HG03175 (cell line): Measurements from ENCODE around the gene GPT2.

Source experiments
- ATAC-seq: cut with Tn5 transposase; IDR thresholded peaks from one replicate; pipeline ENCODE4 v1.9.1; 2021; ENCODE audit warnings: mild to moderate bottlenecking, moderate library complexity; ENCODE audit not compliant: unreplicated experiment

The GPT2 gene

GRCh38 chr16:46895399-46896313 is 11.5 kb downstream of the GPT2 start:
- no peak for ATAC-seq

GRCh38 chr16:46896314-46896968 is 12.3 kb downstream of the GPT2 start:
- no peak for ATAC-seq

GRCh38 chr16:46897471-46897870 is 13.3 kb downstream of the GPT2 start:
- ATAC-seq: no peak

- ATAC-seq: no peak
Measured at GRCh38 chr16:46898006-46898405, 13.8 kb downstream of the GPT2 start.

- ATAC-seq: no peak
Measured at GRCh38 chr16:46899443-46900143, 15.4 kb downstream of the GPT2 start.

GRCh38 chr16:46900455-46901235 is 16.5 kb downstream of the GPT2 start:
- ATAC-seq: no peak

GRCh38 chr16:46901709-46902108 is 17.5 kb downstream of the GPT2 start:
- ATAC-seq: no peak

- ATAC-seq: no peak
Measured at GRCh38 chr16:46903255-46903905, 19.2 kb downstream of the GPT2 start.

GRCh38 chr16:46904471-46904870 is 20.3 kb downstream of the GPT2 start:
- ATAC-seq: no peak

GRCh38 chr16:46906360-46907060 is 22.3 kb downstream of the GPT2 start:
- ATAC-seq: no peak

- ATAC-seq: no peak
Measured at GRCh38 chr16:46907061-46907774, 23.1 kb downstream of the GPT2 start.

- no peak for ATAC-seq
Measured at GRCh38 chr16:46908540-46909372, 24.6 kb downstream of the GPT2 start.

GRCh38 chr16:46911038-46911437 is 26.9 kb downstream of the GPT2 start:
- peak; percentile 62 for ATAC-seq

GRCh38 chr16:46911650-46912049 is 27.5 kb downstream of the GPT2 start:
- no peak for ATAC-seq

- ATAC-seq: no peak
Measured at GRCh38 chr16:46914556-46915201, 30.5 kb downstream of the GPT2 start.

GRCh38 chr16:46915483-46916025 is 31.4 kb downstream of the GPT2 start:
- ATAC-seq: no peak

GRCh38 chr16:46916980-46917379 is 32.8 kb downstream of the GPT2 start:
- ATAC-seq: no peak
